HG03060 (cell line): ENCODE data around the gene METTL17.
"Not testable (repeated sequence)": the region's sequence is repeated elsewhere in the genome, so short reads cannot be mapped to it uniquely, and the experiment has no call there.

ENCODE experiments used
- ATAC-seq: cut with Tn5 transposase; IDR thresholded peaks from one replicate; pipeline ENCODE4 v1.9.1; 2021; ENCODE audit warnings: low read depth, moderate number of reproducible peaks; ENCODE audit not compliant: unreplicated experiment

The METTL17 gene, protein sequence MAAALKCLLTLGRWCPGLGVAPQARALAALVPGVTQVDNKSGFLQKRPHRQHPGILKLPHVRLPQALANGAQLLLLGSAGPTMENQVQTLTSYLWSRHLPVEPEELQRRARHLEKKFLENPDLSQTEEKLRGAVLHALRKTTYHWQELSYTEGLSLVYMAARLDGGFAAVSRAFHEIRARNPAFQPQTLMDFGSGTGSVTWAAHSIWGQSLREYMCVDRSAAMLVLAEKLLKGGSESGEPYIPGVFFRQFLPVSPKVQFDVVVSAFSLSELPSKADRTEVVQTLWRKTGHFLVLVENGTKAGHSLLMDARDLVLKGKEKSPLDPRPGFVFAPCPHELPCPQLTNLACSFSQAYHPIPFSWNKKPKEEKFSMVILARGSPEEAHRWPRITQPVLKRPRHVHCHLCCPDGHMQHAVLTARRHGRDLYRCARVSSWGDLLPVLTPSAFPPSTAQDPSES

DNA sequence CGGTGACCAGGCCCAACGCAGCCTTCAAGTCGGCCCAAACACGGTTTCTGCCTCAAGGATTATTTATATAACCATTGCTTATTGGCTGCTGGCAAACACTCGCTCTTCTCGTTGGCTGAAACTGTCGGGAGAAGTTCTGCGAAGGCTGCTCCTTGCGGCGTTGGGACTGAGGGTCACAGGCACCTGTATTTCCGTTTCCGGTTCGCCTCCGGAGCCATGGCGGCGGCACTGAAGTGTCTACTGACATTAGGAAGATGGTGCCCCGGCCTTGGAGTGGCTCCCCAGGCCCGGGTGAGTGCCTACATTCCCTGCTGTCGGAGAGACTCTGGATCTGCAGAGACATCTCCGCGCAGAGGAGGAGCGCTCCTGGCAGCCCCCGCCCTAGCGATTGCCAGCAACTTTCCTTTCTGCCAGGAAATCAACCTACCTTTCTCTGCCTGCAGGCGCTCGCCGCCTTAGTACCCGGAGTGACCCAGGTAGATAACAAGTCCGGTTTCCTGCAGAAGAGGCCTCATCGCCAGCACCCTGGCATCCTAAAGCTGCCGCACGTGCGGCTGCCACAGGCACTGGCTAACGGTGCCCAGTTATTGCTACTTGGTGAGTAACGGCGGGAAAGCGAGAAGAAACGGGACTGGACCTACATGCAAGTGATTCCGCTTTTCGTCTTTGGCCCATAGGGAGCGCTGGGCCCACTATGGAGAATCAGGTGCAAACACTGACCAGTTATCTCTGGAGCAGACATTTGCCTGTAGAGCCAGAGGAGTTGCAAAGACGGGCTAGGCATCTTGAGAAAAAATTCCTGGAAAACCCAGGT, at the start of gene METTL17:
Gene METTL17 (plus strand): TSS at position 194 of the 814 bp plus-strand sequence. CDS start 23 bp downstream, at position 217.
- ATAC-seq, result peak; percentile 93

DNA sequence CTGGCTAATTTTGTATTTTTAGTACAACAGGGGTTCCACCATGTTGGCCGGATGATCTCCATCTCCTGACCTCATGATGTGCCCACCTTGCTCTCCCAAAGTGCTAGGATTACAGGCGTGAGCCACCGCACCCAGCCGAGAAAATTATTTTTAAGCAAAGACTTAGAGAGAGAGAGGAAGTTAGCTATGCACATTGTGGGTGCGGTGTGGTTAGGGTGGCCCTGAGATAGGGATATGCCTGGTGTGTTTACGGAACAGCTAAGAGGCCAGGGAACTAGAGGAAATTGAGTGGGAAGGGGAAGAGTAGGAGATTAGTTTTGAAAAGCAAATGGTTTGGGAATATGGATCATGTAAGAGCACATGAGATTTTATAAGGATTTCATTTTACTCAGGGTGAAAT, 44.6 kb upstream of the METTL17 start:
- ATAC-seq, result not testable (repeated sequence)

DNA sequence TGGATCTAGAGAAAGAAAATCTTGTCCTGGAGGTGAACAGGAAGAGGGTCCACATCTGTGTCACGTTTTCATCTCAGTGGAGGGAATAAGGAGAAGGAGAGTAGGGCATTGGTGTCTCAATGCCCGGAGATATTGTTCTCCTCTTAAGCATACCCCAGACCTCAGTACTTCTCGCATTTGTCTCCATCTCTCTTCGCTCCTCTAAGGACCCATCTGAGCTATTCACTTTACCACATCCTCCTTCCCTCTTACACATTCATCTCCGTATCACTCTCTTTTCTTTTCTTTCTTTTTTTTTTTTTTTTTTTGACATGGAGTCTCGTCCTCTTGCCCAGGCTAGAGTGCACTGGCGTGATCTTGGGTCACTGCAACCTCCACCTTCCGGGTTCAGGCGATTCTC, 43.1 kb upstream of the METTL17 start:
- not testable (repeated sequence) for ATAC-seq

DNA sequence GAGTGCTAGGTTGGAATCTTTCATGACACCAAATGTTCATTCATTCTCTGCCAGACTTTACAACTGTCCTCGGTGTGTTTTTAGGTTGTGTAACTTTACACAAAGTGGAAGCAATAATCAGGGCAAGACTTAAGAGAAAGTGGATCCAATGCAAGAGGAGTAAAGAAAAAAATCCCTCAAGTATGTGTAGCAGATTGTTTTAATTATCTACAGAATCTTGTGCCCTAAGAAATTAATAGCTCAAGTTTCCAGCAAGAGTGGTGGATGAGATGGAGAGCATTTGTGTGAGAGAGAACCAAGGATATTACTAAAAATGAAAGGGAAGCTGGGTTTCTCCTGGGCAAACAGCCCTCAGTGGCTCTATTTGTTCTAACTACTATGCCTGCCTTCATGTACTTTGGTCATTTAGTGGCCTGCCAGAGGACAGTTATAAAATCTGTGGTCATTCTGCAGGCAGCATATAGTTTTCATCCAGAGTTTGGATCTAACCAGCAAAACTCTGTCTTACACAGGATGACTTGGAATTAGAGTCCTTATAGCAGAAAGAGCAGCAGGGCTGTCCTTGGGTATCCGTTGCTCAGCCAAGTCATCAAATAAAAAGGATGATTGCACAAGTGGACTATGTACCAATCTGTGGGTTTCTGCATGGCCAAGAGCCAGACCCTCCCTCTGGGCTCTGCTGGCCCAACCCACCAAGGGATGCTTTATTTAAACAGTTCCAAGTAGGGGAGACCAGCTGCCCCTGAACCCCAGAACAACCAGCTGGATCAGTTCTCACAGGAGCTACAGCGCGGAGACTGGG, 34.8 kb upstream of the METTL17 start, which contains the start of gene RNASE2:
Gene RNASE2 (plus strand): TSS at position 752 of the 802 bp plus-strand sequence. CDS start 285 bp downstream, outside the sequence.
- not testable (repeated sequence) for ATAC-seq

DNA sequence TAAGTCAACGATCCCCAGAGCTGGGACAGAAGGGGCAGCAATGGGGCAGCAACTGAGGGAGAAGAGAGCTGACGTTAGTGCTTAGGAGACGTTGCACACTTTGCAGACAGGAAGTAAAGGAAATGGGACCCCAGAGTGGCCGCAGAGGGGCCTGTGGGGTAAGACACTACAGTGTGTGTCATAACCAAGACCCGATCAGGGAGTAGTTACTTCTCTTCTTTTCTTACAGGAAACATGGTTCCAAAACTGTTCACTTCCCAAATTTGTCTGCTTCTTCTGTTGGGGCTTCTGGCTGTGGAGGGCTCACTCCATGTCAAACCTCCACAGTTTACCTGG, 34.3 kb upstream of the METTL17 start:
- not testable (repeated sequence) for ATAC-seq

DNA sequence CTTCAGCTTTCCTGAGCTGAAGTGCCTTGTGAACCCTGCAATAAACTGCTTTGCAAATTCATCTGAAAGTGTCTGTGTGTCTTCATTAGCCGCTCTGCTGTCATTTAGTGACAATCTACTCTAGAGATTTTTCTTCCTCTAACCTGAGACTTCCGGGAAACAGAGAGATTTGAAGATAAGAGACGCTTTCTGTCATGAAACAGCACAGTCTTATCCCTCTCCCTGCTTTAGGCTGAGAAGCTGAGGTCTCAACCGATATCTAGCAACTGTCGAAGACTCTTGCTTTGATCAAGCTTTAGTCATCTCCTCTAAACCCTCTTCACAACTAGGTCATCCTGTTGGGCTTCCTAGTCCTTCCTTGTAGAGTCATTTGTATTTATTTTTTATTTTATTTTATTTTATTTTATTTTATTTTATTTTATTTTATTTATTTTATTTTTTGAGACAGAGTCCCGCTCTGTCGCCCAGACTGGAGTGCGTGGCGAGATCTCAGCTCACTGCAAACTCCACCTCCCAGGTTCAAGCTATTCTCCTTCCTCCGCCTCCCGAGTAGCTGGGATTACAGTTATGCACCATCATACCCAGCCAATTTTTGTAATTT, 33.3 kb upstream of the METTL17 start:
- no peak for ATAC-seq

DNA sequence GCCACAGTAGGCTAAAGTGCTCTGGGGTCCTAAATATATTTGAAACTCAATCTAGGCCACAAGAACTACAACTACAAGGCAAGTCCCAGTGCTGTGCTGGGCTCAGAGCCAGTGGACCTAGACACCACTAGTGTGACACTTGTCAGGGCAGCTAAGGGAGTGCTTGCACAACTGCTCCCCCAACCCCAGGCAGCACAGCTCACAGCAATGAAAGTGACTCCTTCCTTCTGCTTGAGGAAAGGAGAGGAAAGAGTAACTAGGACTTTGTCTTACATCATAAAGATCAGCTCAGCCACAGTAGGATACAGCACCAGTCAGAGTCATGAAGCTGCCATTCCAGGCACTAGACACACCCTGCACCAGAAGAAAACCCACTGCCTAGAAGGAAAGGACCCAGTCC, 30.8 kb upstream of the METTL17 start:
- ATAC-seq, result not testable (repeated sequence)

DNA sequence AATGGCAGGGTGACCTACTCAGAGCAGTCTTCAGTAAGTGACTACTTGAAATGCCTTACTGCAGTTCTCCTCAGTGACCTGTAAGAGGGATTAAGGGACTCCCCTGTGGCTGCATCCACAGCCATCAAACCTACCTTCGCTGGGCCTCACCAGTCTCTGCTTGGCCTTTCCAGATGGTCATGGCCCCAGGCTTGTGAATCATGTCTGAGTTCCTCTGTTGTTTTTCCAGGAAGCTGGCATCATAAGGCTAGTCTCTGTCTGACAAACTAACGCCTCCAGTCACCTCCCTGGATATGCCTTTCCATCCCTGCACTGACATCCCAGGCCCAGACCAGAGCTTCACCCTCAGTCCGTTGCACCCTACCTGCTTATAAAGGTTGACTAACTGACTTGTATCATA, 20.4 kb upstream of the METTL17 start:
- no peak for ATAC-seq

DNA sequence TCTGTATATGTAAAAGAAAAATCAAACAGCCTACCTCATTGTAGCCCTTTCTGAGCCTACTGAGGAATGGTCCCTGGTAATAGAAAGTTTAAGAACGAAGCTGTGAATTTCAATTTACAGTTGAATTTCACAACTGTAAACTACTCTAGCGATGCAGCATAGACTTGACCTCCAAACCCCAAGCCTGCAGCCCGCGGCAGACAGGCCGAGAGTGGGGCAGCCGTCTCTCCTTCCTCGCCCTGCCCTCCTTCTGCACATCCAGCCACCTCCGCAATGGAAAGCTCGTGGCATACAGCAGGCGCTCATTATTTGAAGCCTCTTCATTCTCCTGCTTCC, 19.2 kb upstream of the METTL17 start:
- no peak for ATAC-seq

DNA sequence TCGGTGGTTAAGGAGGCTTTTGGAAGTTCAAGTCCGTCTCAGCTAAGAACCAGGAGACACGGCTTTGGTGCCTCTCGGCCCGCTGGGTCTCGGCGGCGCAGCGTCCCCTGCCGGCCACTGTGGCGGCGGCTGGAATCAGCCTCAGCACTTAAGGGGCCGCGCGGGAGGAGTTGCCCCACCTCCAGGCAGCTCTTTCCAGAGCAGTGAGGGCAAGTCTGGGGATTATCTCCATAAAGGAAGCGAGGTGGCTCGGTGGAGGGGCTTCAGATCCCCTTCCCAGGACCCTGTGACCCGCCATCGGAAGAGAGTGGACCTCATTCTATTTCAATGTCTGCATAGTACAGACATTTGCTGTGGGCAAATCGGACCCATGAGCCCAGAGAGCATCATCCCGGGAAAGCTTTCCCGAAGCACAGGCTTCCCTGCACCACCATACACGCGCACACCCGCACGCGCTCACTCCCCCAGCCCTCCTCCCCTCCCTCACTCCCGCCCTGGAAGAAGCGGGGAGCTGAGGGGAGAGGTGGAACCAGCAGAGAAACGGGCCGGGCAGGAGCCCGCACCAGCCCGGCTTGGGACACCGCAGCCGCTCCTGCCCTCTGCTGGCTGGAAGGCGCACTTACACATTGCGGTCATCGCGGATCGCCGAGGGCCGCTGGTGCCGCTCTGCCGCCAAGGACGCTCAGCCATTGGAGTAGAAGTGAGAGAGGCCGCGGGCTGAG, 18.6 kb upstream of the METTL17 start:
- no peak for ATAC-seq

DNA sequence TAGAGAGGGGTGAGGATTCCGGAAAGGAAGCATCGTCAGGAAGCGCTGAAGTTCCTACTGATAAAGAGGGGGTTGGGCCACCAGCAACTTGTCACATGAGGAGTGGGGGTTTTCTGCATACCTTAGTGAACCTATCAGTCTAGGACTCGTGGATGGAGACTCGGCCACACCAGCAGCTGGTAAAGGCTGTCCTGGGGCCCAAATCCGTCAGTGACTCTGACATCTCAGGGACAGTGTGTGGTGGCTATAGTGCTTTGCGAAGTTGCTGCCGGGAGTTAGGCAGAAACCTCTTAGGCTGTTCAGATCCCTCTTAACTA, 18.1 kb upstream of the METTL17 start:
- ATAC-seq, result no peak

DNA sequence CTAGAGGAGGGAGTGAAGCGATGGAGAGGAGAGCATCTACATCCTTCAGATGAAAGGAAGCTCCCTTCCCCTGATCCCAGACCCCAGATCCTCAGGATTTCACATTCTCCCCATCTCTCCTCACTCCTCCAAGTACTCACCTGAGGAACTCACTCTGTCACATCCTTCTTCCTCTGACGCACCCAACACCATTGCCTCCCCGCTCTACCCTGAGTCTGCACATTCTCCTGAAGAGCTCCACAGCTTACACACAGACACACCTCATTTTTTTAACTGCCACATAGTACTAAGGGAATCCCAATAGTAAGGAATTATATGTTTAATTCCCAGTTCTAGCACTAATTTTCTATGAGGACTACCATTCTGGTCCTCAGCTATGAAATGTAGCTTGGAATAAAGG, 16.3 kb upstream of the METTL17 start:
- no peak for ATAC-seq

DNA sequence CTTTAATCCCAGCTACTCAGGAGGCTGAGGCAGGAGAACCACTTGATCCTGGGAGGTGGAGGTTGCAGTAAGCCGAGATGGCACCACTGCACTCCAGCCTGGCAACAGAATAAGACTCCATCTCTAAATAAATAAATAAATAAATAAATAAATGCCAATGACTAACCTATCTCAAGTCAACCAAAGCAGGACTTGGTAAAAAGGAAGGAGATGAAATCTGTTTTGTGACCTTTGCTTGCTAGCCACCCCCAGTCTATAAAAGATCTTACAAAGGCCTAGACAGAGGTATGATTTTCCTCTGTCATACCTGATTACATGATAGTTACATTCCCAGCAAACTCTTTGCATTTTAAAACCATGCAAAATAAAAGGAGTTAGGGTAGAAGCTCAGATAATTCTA, 13.5 kb upstream of the METTL17 start:
- no peak for ATAC-seq

DNA sequence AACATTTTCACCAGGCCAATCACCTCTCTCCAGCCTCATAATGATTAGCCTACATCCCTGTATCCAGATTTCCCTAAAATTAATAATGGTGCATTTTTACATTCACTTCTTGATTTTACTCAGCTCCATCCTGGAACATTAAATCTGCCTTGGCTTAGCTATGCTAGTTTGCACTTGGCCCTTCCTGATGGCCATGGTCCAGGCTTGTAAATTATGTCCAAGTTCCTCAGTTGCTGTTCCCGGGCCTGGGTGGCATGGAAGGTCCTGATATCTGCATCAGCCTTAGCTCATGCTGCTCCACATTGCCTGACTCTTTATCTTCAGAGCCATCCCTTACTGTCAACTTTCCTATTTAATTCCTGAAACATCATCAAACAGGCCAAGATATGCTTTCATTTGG, 11.1 kb upstream of the METTL17 start:
- ATAC-seq, result no peak

DNA sequence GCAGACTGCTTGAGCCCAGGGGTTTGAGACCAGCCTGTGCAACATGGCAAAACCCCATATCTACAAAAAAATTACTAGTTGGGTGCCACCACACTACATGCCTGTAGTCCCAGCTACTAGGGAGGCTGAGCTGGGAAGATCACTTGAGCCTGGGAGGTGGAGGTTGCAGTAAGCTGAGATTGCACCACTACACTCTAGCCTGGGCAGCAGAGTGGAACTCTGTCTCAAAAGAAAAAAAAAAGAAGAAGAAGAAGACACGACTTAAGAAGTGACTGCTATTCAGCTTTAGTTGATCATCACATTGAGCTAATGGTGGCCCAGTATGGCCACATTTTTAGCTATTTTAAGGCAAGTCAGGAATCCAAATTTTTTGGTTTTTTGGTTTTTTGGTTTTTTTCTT, 8.9 kb upstream of the METTL17 start:
- no peak for ATAC-seq

DNA sequence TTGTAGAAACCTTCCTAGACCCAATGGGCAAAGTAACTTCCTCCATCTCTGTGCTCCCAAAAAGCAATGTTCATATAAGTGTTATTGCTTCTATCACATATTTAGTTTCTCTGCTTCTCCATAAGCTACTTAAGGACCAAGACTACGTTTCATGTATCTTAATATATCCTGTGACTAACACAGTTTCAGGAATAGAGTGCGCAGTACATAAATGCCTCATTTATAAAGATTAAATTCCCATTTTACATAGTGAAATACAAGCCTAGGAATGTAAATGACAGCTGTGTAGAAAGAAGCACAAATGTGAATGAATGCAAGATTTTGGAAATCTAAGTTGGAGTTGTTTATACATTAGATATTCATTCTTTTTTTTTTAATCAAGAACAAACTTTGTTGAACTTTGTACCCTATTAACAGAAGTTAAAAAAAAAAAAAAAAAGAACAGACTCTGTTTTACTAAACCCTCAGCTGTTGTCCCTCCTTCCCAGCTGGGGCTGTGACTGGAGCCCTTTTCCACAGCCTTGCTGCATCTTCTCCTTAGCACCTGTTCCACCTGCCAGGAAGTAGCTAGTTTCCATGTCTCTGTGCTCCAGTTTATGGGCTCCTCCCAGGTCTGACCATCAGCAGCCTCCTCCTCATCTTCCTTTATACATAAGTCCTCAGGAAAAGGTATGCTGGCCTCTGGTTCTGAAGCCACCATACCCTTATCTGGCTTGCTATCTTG, 7.0 kb upstream of the METTL17 start:
- ATAC-seq, result no peak

DNA sequence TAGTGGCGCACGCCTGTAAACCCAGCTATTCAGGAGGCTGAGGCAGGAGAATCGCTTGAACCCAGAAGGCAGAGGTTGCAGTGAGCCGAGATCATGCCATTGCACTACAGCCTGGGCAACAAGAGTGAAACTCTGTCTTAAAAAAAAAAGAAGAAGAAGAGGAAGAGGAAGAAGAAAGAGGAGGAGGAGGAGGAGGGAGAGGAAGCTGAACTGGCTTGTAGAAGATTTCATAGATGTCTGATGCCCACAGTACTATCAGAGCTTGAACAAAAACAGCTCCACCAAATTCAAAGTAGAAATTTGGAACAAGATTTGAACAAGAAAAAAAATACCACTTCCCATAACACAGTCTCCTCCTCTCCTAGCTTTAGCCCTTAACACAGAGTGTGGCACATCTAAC, 4.1 kb upstream of the METTL17 start:
- ATAC-seq, result not testable (repeated sequence)

DNA sequence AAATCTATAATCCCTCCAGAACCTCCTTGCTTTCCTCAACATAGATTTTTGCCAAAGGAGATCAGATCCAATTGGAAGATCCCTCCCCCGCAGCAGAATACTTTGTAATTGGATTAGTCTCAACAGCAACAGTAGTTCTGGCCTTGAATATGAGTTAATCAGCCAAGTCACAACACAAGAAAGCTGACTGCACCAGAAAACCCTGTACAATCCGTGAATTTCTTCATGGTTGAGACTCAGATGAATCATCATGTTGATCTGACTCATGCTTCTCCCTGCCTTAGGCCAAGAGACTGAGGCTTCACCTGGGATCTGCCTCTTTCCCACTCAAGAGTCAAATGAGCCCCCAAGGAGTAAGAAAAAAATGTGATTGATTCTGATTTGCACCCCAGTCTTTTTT, 3.0 kb upstream of the METTL17 start:
- ATAC-seq, result no peak

DNA sequence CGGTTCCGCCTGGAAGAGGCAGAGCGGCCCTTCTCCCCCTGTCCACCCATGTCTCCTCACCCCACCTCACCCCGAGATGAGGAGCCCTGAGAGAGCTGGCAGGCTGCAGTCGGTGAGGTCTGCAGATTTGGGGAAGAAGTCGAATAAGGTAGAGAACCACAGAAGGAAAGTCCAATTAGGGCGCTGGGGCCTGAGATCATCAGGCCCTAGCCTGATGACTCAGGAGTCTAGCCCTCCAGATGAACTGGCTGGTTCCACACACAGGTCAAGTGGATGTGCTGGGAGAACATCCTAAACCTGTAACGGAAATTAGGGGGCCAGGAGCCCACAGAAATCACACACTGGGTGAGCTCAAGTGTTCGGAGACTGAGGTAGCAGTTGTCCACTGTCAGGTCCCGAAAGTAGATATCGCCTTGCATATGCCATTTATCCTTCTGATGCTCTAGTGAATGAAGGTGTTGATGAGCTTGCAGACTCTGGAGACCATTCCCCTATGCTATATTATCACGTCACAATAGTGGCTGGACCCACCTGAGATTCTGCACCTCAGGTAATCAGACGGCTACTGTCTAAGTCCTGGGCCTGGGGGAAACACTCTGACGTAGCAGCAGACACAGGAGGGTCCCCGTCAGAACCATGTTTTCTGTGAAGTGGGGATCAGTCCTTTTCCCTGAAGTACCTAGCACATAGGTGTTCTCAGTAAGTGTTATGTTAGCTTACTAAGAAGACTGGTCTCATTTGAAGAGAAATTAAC, 886 bp upstream of the METTL17 start:
- no peak for ATAC-seq
